Limb (tissue), 2 donors: ENCODE data around the gene ANAPC7.
A peak's percentile ranks its signal among the peaks of the same experiment; 100 is the strongest.
"Not testable (repeated sequence)": the region's sequence is repeated elsewhere in the genome, so short reads cannot be mapped to it uniquely, and the experiment has no call there.

Experiments
- DNase-seq, 2 donors: peaks; one replicate each; pipeline ENCODE4 v3.0.0-alpha.2; 2016; ENCODE audit errors: extremely low spot score in 2 of 2

ANAPC7 gene

GRCh38 chr12:110378131-110378790, 25.2 kb downstream of the ANAPC7 start:
- DNase-seq: not testable (repeated sequence)

GRCh38 chr12:110373962-110374611, 29.4 kb downstream of the ANAPC7 start:
- no peak for DNase-seq

GRCh38 chr12:110373425-110373824, 30.1 kb downstream of the ANAPC7 start:
- DNase-seq: no peak

- no peak for DNase-seq
Measured at GRCh38 chr12:110373025-110373424, 30.5 kb downstream of the ANAPC7 start.

- no peak for DNase-seq
Measured at GRCh38 chr12:110372056-110372425, 31.5 kb downstream of the ANAPC7 start.

GRCh38 chr12:110371408-110372055, 32.0 kb downstream of the ANAPC7 start:
- DNase-seq: no peak

- DNase-seq: no peak
Measured at GRCh38 chr12:110370732-110371231, 32.7 kb downstream of the ANAPC7 start.

GRCh38 chr12:110369992-110370391, 33.5 kb downstream of the ANAPC7 start:
- DNase-seq: no peak

- DNase-seq: peak in 1 of 2 donors; percentile 21
Measured at GRCh38 chr12:110367181-110367864, 36.2 kb downstream of the ANAPC7 start.

- no peak for DNase-seq
Measured at GRCh38 chr12:110366321-110367142, 37.0 kb downstream of the ANAPC7 start.

- no peak for DNase-seq
Measured at GRCh38 chr12:110365489-110366320, 37.8 kb downstream of the ANAPC7 start.

GRCh38 chr12:110361216-110361615, 42.3 kb downstream of the ANAPC7 start:
- no peak for DNase-seq

- not testable (repeated sequence) for DNase-seq
Measured at GRCh38 chr12:110358384-110359097, 45.0 kb downstream of the ANAPC7 start.

- no peak for DNase-seq
Measured at GRCh38 chr12:110355073-110355472, 48.4 kb downstream of the ANAPC7 start.

GRCh38 chr12:110354172-110354780, 49.2 kb downstream of the ANAPC7 start:
- DNase-seq: no peak

- no peak for DNase-seq
Measured at GRCh38 chr12:110353211-110353965, 50.1 kb downstream of the ANAPC7 start.

- DNase-seq: no peak
Measured at GRCh38 chr12:110352401-110352800, 51.1 kb downstream of the ANAPC7 start.

- no peak for DNase-seq
Measured at GRCh38 chr12:110351119-110351518, 52.4 kb downstream of the ANAPC7 start.
